WTC11 (cell line): Measurements from ENCODE around the gene SKAP2. TPM values are rescaled to one million over a fixed set of nuclear protein-coding genes. Genes with fewer than 3 reads are reported as not detected.

Source experiments
- ATAC-seq: fragments of 200-7000 bp; cut with Tn5 transposase; 2 replicates; pipeline ENCODE4 v1.10.0; 2021; ENCODE audit warnings: mild to moderate bottlenecking, moderate library complexity
- CTCF ChIA-PET: fragments of 300-600 bp; sonication (Branson Sonifier 250); formaldehyde crosslinking; loops from one replicate; lab custom pipeline; 2021; ENCODE audit warnings: antibody characterized with exemption; lab: Charles Lee
- POLR2A ChIA-PET: fragments of 350-600 bp; sonication (Branson Sonifier 250); formaldehyde crosslinking; loops from one replicate; lab custom pipeline; 2021; ENCODE audit warnings: antibody characterized with exemption; lab: Charles Lee
- DNase-seq: peaks from one replicate; pipeline ENCODE4 v3.0.0; 2021; ENCODE audit warnings: low spot score
- H3K27ac Mint-ChIP-seq: 2 replicates; pipeline ENCODE4 v1.8.0; 2021; ENCODE audit warnings: mixed read lengths
- H3K27me3 Mint-ChIP-seq: 2 replicates; pipeline ENCODE4 v1.8.0; 2021; ENCODE audit warnings: low read depth, mild to moderate bottlenecking, moderate library complexity, mixed read lengths
- H3K36me3 Mint-ChIP-seq: 2 replicates; pipeline ENCODE4 v1.8.0; 2021; ENCODE audit warnings: mixed read lengths
- H3K4me1 Mint-ChIP-seq: 2 replicates; pipeline ENCODE4 v1.8.0; 2022; ENCODE audit warnings: mixed read lengths
- H3K4me3 Mint-ChIP-seq: 2 replicates; pipeline ENCODE4 v1.8.0; 2021; ENCODE audit warnings: mild to moderate bottlenecking, moderate library complexity, mixed read lengths
- H3K9me3 Mint-ChIP-seq: 2 replicates; pipeline ENCODE4 v1.8.0; 2021; ENCODE audit warnings: mixed read lengths
- AFF4 ChIP-seq: sonication (generic); formaldehyde crosslinking; IDR thresholded peaks from 2 replicates; pipeline ENCODE4 v1.8.1; 2023; ENCODE audit warnings: mild to moderate bottlenecking, missing genetic modification reagents, borderline replicate concordance
- AR ChIP-seq: fragments of 250-450 bp; sonication (Bioruptor Pico); IDR thresholded peaks from 2 replicates; pipeline ENCODE4 v1.9.0; 2021; ENCODE audit warnings: mild to moderate bottlenecking
- ATF6 ChIP-seq: sonication (generic); formaldehyde crosslinking; IDR thresholded peaks from 2 replicates; pipeline ENCODE4 v1.8.1; 2023; ENCODE audit warnings: mild to moderate bottlenecking, missing genetic modification reagents
- CREM ChIP-seq: sonication (generic); formaldehyde crosslinking; IDR thresholded peaks from 2 replicates; pipeline ENCODE4 v1.8.1; 2022; ENCODE audit warnings: mild to moderate bottlenecking, missing genetic modification reagents, moderate library complexity
- E2F4 ChIP-seq: sonication (generic); formaldehyde crosslinking; IDR thresholded peaks from 2 replicates; pipeline ENCODE4 v1.8.1; 2022; ENCODE audit warnings: low read depth, mild to moderate bottlenecking, moderate library complexity, missing genetic modification reagents, borderline replicate concordance
- ELF4 ChIP-seq: sonication (generic); formaldehyde crosslinking; IDR thresholded peaks from 2 replicates; pipeline ENCODE4 v1.8.1; 2022; ENCODE audit warnings: low read depth, mild to moderate bottlenecking, moderate library complexity, missing genetic modification reagents
- ESRRA ChIP-seq: sonication (generic); formaldehyde crosslinking; IDR thresholded peaks from 2 replicates; pipeline ENCODE4 v1.8.1; 2022; ENCODE audit warnings: mild to moderate bottlenecking, missing genetic modification reagents, borderline replicate concordance
- FOXP1 ChIP-seq: sonication (generic); formaldehyde crosslinking; IDR thresholded peaks from 2 replicates; pipeline ENCODE4 v1.8.0; 2022; ENCODE audit warnings: missing genetic modification reagents, mild to moderate bottlenecking, moderate library complexity, borderline replicate concordance
- IRF1 ChIP-seq: sonication (generic); formaldehyde crosslinking; IDR thresholded peaks from 2 replicates; pipeline ENCODE4 v1.8.0; 2023; ENCODE audit warnings: missing genetic modification reagents
- NFATC4 ChIP-seq: fragments of 250-450 bp; sonication (Bioruptor Pico); IDR thresholded peaks from 2 replicates; pipeline ENCODE4 v1.9.0; 2021; ENCODE audit warnings: mild to moderate bottlenecking
- PREB ChIP-seq: sonication (generic); formaldehyde crosslinking; IDR thresholded peaks from 2 replicates; pipeline ENCODE4 v1.8.1; 2022; ENCODE audit warnings: mild to moderate bottlenecking, missing genetic modification reagents, moderate library complexity, borderline replicate concordance
- SOX15 ChIP-seq: fragments of 250-450 bp; sonication (Bioruptor Pico); IDR thresholded peaks from 2 replicates; pipeline ENCODE4 v1.9.0; 2021; ENCODE audit warnings: mild to moderate bottlenecking
- TEAD4 ChIP-seq: sonication (generic); formaldehyde crosslinking; IDR thresholded peaks from 2 replicates; pipeline ENCODE4 v1.8.0; 2022; ENCODE audit warnings: mild to moderate bottlenecking, missing genetic modification reagents
- ZNF138 ChIP-seq: sonication (generic); formaldehyde crosslinking; conservative IDR thresholded peaks from 2 replicates; pipeline ENCODE4 v1.8.1; 2022; ENCODE audit warnings: mild to moderate bottlenecking, moderate library complexity, missing genetic modification reagents
- ZNF263 ChIP-seq: sonication (generic); formaldehyde crosslinking; IDR thresholded peaks from 2 replicates; pipeline ENCODE4 v1.8.1; 2022; ENCODE audit warnings: low read depth, mild to moderate bottlenecking, moderate library complexity, missing genetic modification reagents
- ZNF317 ChIP-seq: sonication (generic); formaldehyde crosslinking; IDR thresholded peaks from 2 replicates; pipeline ENCODE4 v1.8.1; 2023; ENCODE audit warnings: low read depth, mild to moderate bottlenecking, moderate library complexity, missing genetic modification reagents, borderline replicate concordance
- ZNF425 ChIP-seq: fragments of 250-450 bp; sonication (Bioruptor Pico); conservative IDR thresholded peaks from 2 replicates; pipeline ENCODE4 v1.9.0; 2021; ENCODE audit warnings: mild to moderate bottlenecking
- ZNF671 ChIP-seq: fragments of 250-450 bp; sonication (Bioruptor Pico); IDR thresholded peaks from 2 replicates; pipeline ENCODE4 v1.8.0; 2021; ENCODE audit warnings: mild to moderate bottlenecking
- total RNA-seq: library from RNA; stranded (reverse); gene quantifications from 3 replicates; pipeline ENCODE4 v1.2.3, GENCODE V29; 2021

Gene SKAP2
- total RNA-seq, 1 experiment from 2014 or later, result 2.5 TPM

- Mint-ChIP-seq H3K4me3 (no peak overlapping the region), H3K27me3 (no peaks in the 10 kb centered on the region), H3K36me3 (no peaks in the 10 kb centered on the region), H3K27ac (no peak overlapping the region), H3K9me3 (peaks cover 11% of the 10 kb centered on the region; the same call in 1 of the 2 replicates), H3K4me1 (no peaks in the 10 kb centered on the region)
- CTCF ChIA-PET, result no interaction called here
- TF ChIP-seq AFF4 (no peak), ATF6 (CRISPR knock-in tag) (no peak), TEAD4 (CRISPR knock-in tag) (no peak), IRF1 (CRISPR knock-in tag) (no peak), ZNF425 (CRISPR knock-in tag) (no peak), ELF4 (no peak), E2F4 (CRISPR knock-in tag) (no peak), AR (CRISPR knock-in tag) (no peak), SOX15 (CRISPR knock-in tag) (no peak), ZNF317 (CRISPR knock-in tag) (no peak), ZNF671 (CRISPR knock-in tag) (no peak), ZNF263 (CRISPR knock-in tag) (no peak), ESRRA (CRISPR knock-in tag) (no peak), NFATC4 (CRISPR knock-in tag) (no peak), PREB (CRISPR knock-in tag) (no peak), CREM (CRISPR knock-in tag) (no peak), ZNF138 (no peak), FOXP1 (CRISPR knock-in tag) (no peak)
- DNase-seq, result no peak
- POLR2A ChIA-PET, result no interaction called here
- no peak for ATAC-seq
Measured at GRCh38 chr7:26760501-26760900, 103.9 kb downstream of the SKAP2 start.
